Neutrophil (primary cell): ENCODE measurements around the gene SDCCAG8.

Experiments used
- H3K27ac ChIP-seq: fragments of 200-600 bp; sonication (generic); 2 replicates; pipeline ENCODE4 v1.5.1; 2016; ENCODE audit warnings: mild to moderate bottlenecking, moderate library complexity
- H3K27me3 ChIP-seq: fragments of 200-600 bp; sonication (generic); 2 replicates; pipeline ENCODE4 v1.6.0; 2016; ENCODE audit warnings: mild to moderate bottlenecking
- H3K36me3 ChIP-seq: fragments of 200-600 bp; sonication (generic); 2 replicates; pipeline ENCODE4 v1.5.1; 2017
- H3K4me1 ChIP-seq, 2 experiments: fragments of 200-600 bp in 1 of 2; sonication (generic) in 1 of 2; 1 replicate in 1 of 2; 2 replicates in 1 of 2; pipeline versions ENCODE4 v1.5.1 to v1.6.1; 2013 to 2016; ENCODE audit warnings: low read depth in 1 of 2, low read length in 1 of 2, mild to moderate bottlenecking in 1 of 2, moderate library complexity in 1 of 2; ENCODE audit not compliant: control insufficient read depth in 1 of 2, insufficient read depth in 1 of 2
- H3K4me3 ChIP-seq, 2 experiments: fragments of 200-600 bp in 1 of 2; sonication (generic) in 1 of 2; 1 replicate in 1 of 2; 2 replicates in 1 of 2; pipeline ENCODE4 v1.5.1; 2013 to 2016; ENCODE audit warnings: low read depth in 1 of 2, low read length in 1 of 2, mild to moderate bottlenecking in 1 of 2, moderate library complexity in 1 of 2
- H3K9me3 ChIP-seq: fragments of 200-600 bp; sonication (generic); 2 replicates; pipeline ENCODE4 v1.5.1; 2016
- CTCF ChIP-seq: fragments of 200-600 bp; sonication (generic); IDR thresholded peaks from 2 replicates; pipeline ENCODE4 v1.5.1; 2016; ENCODE audit warnings: antibody characterized with exemption

The SDCCAG8 gene

GRCh38 chr1:243435836-243436235 is 180.0 kb downstream of the SDCCAG8 start:
- no peak for TF ChIP-seq CTCF
- H3K27ac ChIP-seq: no peak overlapping the region
- H3K27me3 ChIP-seq: no peaks in the 10 kb centered on the region
- no peak overlapping the region for H3K4me3 ChIP-seq
- H3K4me1 ChIP-seq: peaks cover 8 to 10% of the 10 kb centered on the region in 2 experiments
- H3K36me3 ChIP-seq: no peaks in the 10 kb centered on the region
- H3K9me3 ChIP-seq: no peaks in the 10 kb centered on the region

GRCh38 chr1:243438146-243438545 is 182.3 kb downstream of the SDCCAG8 start:
- peaks cover 5 to 8% of the 10 kb centered on the region in 2 experiments for H3K4me1 ChIP-seq
- H3K9me3 ChIP-seq: no peaks in the 10 kb centered on the region
- H3K27me3 ChIP-seq: no peaks in the 10 kb centered on the region
- peak overlapping the region in 1 of 2 experiments; percentile 15 for H3K4me3 ChIP-seq
- no peak overlapping the region for H3K27ac ChIP-seq
- no peaks in the 10 kb centered on the region for H3K36me3 ChIP-seq
- no peak for TF ChIP-seq CTCF

DNA sequence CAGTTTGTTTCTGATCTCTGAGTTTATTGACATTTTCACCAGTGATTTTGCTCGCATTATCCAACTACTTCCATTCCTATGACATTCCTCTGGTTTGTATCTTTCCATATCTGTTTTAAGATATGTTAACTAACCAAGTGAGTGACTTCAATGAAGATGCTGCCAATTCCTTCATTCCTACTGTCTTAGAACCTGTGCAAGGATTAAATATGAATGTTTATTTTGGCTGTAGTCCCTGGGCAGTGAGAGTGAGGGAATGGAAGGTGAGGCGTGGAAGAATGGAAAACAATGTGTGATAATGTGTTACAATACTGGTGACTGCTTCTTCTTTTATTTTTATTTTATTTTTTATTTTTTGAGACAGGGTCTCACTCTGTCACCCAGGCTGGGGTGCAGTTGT is 183.0 kb downstream of the SDCCAG8 start:
- Histone ChIP-seq H3K9me3 (no peaks in the 10 kb centered on the region), H3K27me3 (no peaks in the 10 kb centered on the region), H3K27ac (no peak overlapping the region), H3K4me3 (no peak overlapping the region), H3K36me3 (no peaks in the 10 kb centered on the region), H3K4me1 (peaks cover 5 to 8% of the 10 kb centered on the region in 2 experiments)
- no peak for TF ChIP-seq CTCF

DNA sequence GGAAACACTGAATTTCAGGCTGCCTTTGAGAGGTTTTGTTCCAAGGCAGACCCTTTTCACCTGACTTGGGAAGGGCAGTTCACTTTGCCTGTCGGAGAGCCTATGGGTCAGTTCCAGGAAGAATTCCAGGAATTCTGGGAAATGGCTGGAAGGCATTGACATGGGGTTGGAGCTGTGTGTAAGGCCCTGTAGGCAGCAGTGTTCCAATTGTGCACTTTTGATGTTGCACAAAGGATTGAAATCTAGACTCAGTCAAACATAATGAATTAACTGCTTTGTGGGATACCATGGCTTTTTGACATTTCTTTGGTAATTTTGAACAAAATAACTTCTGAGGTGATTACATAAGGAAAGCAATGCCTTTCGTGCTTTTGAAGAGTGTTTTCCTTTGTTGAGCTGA is 184.6 kb downstream of the SDCCAG8 start:
- Histone ChIP-seq H3K4me3 (no peak overlapping the region), H3K27ac (no peak overlapping the region), H3K27me3 (no peaks in the 10 kb centered on the region), H3K36me3 (no peaks in the 10 kb centered on the region), H3K9me3 (no peaks in the 10 kb centered on the region), H3K4me1 (peaks cover 5 to 8% of the 10 kb centered on the region in 2 experiments)
- no peak for TF ChIP-seq CTCF

DNA sequence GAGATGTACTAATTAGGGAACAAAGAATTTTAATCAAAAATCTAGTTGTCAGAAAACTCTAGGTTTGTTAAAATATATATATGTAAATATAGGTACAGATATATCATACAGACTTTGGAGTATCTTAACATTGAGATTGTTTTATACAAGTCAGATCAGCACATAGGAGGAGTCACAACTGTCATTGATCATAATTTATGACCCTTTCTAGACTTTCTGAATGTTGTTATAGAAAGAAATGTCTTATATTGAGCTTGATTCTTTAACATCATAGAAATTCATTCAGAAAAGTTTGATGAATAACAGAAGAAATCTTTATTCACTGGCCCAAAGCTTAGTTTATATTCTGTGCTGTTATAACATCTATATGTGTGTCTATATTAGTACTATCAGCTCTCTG is 185.8 kb downstream of the SDCCAG8 start:
- Histone ChIP-seq H3K27me3 (no peaks in the 10 kb centered on the region), H3K36me3 (no peaks in the 10 kb centered on the region), H3K4me1 (peaks cover 7 to 8% of the 10 kb centered on the region in 2 experiments), H3K9me3 (no peaks in the 10 kb centered on the region), H3K27ac (no peak overlapping the region), H3K4me3 (no peak overlapping the region)
- no peak for TF ChIP-seq CTCF

DNA sequence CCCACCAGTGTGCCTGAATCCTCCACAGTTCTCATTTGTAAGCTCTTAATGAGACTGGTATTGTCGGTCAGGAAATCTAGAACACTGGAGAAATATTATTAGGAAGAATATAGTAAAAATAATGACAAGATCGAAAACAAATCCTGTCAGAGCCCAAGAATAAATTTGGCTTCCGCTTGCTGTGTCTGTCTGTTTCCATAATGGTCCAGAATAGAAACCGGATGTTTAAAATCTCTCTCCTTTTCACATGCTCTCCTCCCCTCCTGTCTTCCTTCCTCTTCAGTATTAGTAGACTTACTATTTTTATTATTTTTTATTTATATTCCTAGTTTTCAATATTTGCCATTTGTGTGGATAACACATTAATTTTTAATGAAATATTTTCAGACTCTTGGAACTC is 187.7 kb downstream of the SDCCAG8 start:
- no peak overlapping the region for H3K4me3 ChIP-seq
- no peaks in the 10 kb centered on the region for H3K36me3 ChIP-seq
- H3K4me1 ChIP-seq: peaks cover 14 to 20% of the 10 kb centered on the region in 2 experiments
- TF ChIP-seq CTCF: no peak
- no peaks in the 10 kb centered on the region for H3K9me3 ChIP-seq
- H3K27ac ChIP-seq: no peak overlapping the region
- no peaks in the 10 kb centered on the region for H3K27me3 ChIP-seq
